NCI-H146 treated with DMSO at 0.1 percent for 48 hours (cell line): Measurements from ENCODE around the gene ESPN.

Experiments
- DNase-seq: peaks from one replicate; lab custom pipeline; 2025; ENCODE audit not compliant: unreplicated experiment; lab: John Stamatoyannopoulos, UW

Gene ESPN

GRCh38 chr1:6508816-6509189, 84.2 kb downstream of the ESPN start:
- no peak for DNase-seq

GRCh38 chr1:6509220-6509918, 84.8 kb downstream of the ESPN start:
- DNase-seq: no peak

DNA sequence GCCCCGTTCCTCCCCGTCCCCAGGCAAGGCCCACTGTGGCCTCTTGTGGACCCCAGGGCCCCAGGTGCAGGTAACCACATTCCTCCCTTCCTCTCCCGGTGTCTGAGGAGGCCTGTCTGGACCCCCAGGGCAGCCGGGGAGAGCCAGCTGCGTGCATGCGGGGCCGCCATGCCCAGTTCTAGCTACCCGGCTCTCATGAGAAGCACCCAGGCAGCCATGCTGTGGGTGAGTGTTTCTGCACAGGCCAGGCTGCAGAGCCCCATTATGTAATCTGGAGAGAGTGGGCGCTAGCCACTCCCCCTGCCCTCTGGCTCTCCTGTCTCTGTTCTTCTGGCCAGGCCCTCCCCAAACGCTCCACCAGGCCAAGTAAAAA, 85.3 kb downstream of the ESPN start:
- DNase-seq: no peak

DNA sequence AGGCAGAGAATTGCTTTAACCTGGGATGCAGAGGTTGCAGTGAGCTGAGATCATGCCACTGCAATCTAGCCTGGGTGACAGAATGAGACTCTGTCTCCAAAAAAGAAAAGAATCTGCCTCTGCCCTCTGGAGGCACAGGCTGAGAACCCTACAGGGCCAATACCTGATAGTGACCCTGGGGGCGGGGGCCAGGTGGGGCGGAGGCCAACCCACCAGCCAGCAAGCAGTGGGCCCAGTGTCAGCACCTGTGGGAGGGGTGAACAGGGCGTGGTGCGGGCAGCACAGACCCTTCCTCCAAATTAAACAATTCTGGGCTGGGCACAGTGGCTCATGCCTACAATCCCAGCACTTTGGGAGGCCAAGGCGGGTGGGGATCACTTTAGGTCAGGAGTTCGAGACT, 85.9 kb downstream of the ESPN start:
- no peak for DNase-seq
